OCI-LY1 (cell line): Measurements from ENCODE around the gene VPS35L.

Source experiments
- CTCF ChIP-seq: fragments of 200-600 bp; sonication (generic), shearing (Covaris generic); IDR thresholded peaks from 2 replicates; pipeline ENCODE4 v1.5.1; 2017; ENCODE audit warnings: mild to moderate bottlenecking, antibody characterized with exemption, low read length, moderate library complexity, mixed read lengths
- EZH2 ChIP-seq: fragments of 200-600 bp; sonication (generic), shearing (Covaris generic); IDR thresholded peaks from 2 replicates; pipeline ENCODE4 v1.8.0; 2017; ENCODE audit warnings: borderline replicate concordance, mixed run types, mild to moderate bottlenecking, antibody characterized with exemption, low read length, moderate library complexity, mixed read lengths

- TF ChIP-seq CTCF (no peak), EZH2 (no peak)
Observed at GRCh38 chr16:19683453-19684236, 128.1 kb downstream of the VPS35L start.
